ENCODE results near the gene CRB3.
"Not testable (repeated sequence)": the region's sequence is repeated elsewhere in the genome, so short reads cannot be mapped to it uniquely, and the experiment has no call there.

The CRB3 gene

DNA sequence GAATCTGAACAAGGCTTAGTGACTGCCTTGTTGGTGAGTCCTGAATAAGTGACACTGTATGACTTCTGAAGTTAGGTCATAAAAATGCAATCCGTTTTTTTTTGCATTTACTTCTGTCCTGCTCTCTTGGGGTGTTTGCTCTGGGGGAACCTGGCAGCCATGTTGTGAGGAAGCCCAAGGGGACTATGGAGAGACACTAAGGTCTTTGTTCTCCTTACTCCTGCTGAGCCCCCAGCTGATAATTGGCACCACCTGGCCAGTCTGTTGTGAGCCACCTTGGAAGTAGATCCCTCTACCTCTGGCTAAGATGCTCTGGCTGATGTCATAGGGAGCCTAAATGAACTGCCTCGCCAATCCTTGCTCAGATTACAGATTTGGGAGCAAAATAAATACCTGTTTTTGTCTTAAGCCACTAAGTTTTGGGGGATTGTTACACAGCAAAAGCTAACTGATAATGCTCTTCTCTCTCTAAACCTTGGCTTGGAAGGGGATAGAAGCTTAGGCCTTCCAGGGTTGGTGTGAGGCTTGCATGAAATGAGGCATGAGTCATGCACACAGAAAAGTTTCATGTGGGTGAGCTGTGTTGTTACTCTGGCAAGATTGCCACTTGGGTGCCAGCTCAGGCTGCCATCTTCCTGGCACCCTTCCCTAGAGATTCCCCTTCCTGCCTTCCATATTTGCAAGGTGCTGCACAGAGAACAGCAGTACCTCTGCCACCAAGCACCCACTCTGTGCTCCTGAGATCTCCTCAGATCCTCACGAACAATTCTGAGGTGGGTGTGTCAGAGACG is 27.9 kb downstream of the CRB3 start:
- no peak for DNase-seq

- DNase-seq, result no peak
These were observed 30.5 kb downstream of the CRB3 start for GRCh38 chr19:6494438-6495036.

- DNase-seq, result no peak
These were observed 31.9 kb downstream of the CRB3 start for GRCh38 chr19:6495947-6496346.

DNA sequence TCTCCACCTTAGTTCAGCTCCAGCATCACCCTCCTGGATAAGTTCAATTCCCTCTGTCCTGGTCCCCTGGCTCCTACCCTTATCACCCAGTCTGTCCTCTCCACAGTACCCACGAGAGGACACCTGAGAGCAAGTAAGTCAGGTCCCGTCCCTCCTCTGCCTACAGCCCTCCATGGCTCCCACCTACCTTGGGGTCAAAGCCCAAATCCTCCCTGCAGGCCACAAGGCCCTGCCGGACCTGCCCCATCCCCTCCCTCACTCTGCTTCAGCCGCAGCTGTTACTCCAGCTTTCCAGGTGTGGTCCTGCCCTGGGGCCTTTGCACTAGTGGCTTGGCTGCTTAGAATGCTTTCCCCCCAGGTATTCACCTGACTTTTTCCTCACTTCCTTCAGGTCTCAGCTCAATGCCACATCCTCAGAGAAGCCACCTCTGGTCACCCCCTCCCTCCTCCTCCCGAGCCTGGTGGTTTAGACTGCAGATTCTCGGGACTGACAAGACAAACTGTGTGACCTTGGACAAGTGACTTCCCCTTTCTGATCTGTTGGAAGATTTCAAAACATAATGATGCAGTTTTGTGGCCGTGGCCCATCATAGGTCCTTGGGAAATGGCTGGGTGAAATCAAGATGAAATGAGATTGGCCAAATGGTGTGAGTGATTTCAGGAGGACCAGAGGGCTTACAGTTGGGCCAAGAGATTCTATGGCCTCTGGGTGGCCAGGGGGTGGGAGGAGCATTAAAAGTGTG is 34.4 kb downstream of the CRB3 start:
- DNase-seq, result no peak

- no peak for DNase-seq
These were observed 35.1 kb downstream of the CRB3 start for GRCh38 chr19:6499052-6499790.

- no peak for DNase-seq
These were observed 37.0 kb downstream of the CRB3 start for GRCh38 chr19:6500837-6501739.

- DNase-seq, result peak; percentile 65
These were observed 37.9 kb downstream of the CRB3 start, which contains the start of gene TUBB4A for GRCh38 chr19:6501740-6502648. TSS of gene TUBB4A (minus strand) at chr19:6502309. CDS start at chr19:6502212, 97 bp downstream.

DNA sequence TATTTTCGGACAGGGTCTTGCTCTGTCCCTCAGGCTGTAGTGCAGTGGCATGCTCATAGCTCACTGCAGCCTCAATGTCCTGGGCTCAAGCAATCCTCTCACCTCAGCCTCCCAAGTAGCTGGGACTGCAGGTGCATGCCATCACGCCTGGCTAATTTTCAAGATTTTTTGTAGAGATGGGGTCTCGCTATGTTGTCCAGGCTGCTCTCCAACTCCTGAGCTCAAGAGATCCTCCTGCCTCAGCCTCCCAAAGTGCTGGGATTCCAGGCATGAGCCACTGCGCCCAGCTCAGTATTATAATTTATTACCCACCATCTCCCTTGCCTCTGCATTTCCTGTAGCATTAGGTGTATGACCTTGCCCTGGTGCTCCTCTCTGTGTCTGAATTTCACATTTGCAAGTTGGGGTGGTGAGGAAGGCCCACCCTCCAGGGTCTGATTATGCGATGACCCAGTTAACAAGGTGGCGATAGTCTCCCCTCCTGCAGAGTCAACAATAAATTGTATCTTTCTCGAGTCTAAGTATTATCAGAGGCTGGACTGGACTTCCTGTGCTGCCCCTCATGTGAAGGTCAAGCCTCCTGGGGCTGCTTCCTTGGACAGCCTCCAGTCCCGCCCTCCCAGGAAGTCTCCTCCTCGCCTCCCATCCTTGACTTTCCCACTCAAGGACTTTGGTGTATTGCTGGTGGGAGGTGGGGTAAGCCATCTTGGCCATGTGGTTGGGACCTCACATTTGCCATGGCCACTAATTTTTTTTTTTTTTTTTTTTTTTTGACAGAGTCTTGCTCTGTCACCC is 39.5 kb downstream of the CRB3 start:
- DNase-seq, result no peak

DNA sequence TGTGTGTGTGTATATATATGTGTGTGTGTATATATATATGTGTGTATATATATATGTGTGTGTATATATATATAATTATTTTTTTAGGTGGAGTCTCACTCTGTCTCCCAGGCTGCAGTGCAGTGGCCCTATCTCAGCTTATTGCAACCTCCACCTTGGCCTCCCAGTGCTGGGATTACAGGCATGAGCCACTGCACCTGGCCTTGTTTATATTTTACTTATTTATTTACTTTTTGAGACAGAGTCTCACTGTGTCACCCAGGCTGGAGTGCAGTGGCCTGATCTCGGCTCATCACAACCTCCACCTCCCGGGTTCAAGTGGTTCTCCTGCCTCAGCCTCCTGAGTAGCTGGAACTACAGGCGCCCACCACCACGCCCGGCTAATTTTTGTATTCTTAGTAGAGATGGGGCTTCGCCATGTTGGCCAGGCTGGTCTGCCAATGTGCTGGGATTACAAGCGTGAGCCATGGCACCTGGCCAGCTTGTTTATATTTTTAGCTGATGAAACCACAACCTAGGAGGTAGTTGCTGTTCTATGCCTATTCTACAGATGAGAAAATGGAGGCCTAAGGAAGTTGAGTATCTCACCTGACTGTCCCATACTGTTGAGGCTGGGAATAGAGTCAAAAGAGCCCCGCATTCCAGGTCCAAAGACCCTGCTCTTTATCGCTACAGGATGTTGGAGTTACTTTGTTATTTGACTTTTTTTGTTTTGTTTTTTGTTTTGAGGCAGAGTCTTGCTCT is 44.1 kb downstream of the CRB3 start:
- not testable (repeated sequence) for DNase-seq

GRCh38 chr19:6509118-6509971 is 45.3 kb downstream of the CRB3 start:
- no peak for DNase-seq

GRCh38 chr19:6510618-6511017 is 46.5 kb downstream of the CRB3 start:
- DNase-seq, result no peak

GRCh38 chr19:6514089-6514488 is 50.0 kb downstream of the CRB3 start:
- DNase-seq, result no peak

DNA sequence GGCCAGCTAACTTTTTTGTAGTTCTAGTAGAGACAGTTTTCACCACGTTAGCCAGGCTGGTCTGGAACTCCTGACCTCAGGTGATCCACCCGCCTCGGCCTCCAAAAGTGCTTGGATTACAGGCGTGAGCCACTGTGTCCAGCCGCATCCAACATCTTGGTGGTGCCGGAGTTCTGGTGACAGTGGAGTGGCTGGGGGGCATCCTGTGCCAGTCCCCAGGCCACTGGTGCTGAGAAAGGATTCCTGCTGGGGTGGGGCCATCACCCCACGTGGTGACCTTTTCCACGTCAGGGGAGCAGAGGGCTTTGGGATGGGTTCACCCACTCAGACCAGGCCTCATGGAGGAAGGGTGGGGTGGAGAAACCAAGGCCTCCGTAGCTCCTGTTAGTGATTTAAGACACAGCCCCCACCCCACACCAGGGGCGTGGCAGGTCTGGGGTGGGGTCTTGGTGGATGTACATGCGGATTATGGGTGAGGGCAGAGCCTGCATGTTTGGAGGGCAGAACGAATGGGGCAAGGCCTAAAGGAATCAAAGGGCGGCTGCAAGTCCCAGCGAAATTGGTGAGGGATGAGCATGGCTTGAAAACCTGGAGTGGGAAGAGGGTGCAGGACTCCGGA is 51.0 kb downstream of the CRB3 start:
- no peak for DNase-seq

- peak; percentile 85 for DNase-seq
These were observed 52.1 kb downstream of the CRB3 start for GRCh38 chr19:6516018-6516658.

All from right kidney (tissue), 1 donor.